GM23338 (cell line): ENCODE data around the gene NADK. TPM values are rescaled to one million over a fixed set of nuclear protein-coding genes. Genes with fewer than 3 reads are reported as not detected.

ENCODE experiments used
- CREB1 ChIP-seq: fragments of 250-450 bp; sonication (Bioruptor Pico); IDR thresholded peaks from 2 replicates; pipeline ENCODE4 v1.5.0; 2020; ENCODE audit warnings: low read depth, mild to moderate bottlenecking, moderate library complexity
- EZH2 ChIP-seq: fragments of 200-600 bp; sonication (generic); IDR thresholded peaks from one replicate; pipeline ENCODE4 v1.8.0; 2017; ENCODE audit warnings: antibody characterized with exemption, mild to moderate bottlenecking, low read depth; ENCODE audit not compliant: unreplicated experiment
- EZH2phosphoT487 ChIP-seq: fragments of 200-600 bp; sonication (generic); IDR thresholded peaks from one replicate; pipeline ENCODE4 v1.8.1; 2018; ENCODE audit warnings: antibody characterized with exemption; ENCODE audit not compliant: unreplicated experiment
- JUNB ChIP-seq: IDR thresholded peaks from one replicate; pipeline ENCODE4 v1.6.1; 2016; ENCODE audit warnings: antibody characterized with exemption; ENCODE audit not compliant: unreplicated experiment
- STAT1 ChIP-seq: IDR thresholded peaks from one replicate; pipeline ENCODE4 v1.6.1; 2016; ENCODE audit warnings: antibody characterized with exemption; ENCODE audit not compliant: unreplicated experiment
- ZNF114 ChIP-seq: fragments of 250-450 bp; sonication (Bioruptor Pico); IDR thresholded peaks from 2 replicates; pipeline ENCODE4 v1.5.0; 2020; ENCODE audit warnings: mild to moderate bottlenecking, moderate library complexity
- ZNF462 ChIP-seq: fragments of 250-450 bp; sonication (Bioruptor Pico); IDR thresholded peaks from 2 replicates; pipeline ENCODE4 v1.5.0; 2020; ENCODE audit warnings: mild to moderate bottlenecking, moderate library complexity
- polyA plus RNA-seq: library from polyadenylated mRNA; unstranded; fragments of >200 nt; fragmentation: Nextera tagmentation; extraction: Ambion mirVana; gene quantifications from 2 replicates; pipeline ENCODE4 v1.2.1, GENCODE V29; 2016
- total RNA-seq: library from RNA; depleted of rRNA; stranded (reverse); fragments of >200 nt; shearing (Covaris generic); gene quantifications from 2 replicates; pipeline ENCODE4 v1.2.3, GENCODE V29; 2014
- TF ChIP-seq, protein P1 (sequence below), 2 experiments: fragments of 200-600 bp in 1 of 2; sonication (generic) in 1 of 2; conservative IDR thresholded peaks; 2 replicates each; pipeline versions ENCODE4 v1.5.1 to v1.6.1; 2016 to 2017; ENCODE audit warnings: antibody characterized with exemption in 2 of 2, low read depth in 2 of 2, mild to moderate bottlenecking in 2 of 2, moderate library complexity in 1 of 2
- TF ChIP-seq, protein P2 (sequence below): IDR thresholded peaks from one replicate; pipeline ENCODE4 v1.6.1; 2018; ENCODE audit warnings: antibody characterized with exemption; ENCODE audit not compliant: unreplicated experiment

NADK gene
- total and polyA plus RNA-seq, 2 experiments from 2014 or later: 45.3 to 73.2 TPM

DNA sequence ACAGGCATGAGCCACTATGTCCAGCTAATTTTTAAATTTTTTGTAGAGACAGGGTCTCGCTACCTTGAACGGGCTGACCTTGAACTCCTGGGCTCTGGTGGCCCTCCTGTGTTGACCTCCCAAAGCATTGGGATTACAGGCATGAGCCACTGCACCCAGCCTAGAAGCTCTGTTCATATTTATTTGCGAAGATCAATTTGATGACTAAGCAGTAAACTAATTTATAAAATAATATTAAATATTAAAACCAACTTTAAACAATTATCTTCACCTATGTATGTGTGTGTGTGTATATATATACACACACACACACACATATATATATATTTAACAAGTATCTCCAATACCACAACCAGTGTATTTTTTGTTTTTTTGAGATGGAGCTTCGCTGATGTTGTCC lies 4.4 kb downstream of the NADK start (continued):
- TF ChIP-seq ZNF462 (CRISPR knock-in tag): no peak
- TF ChIP-seq, protein P1, sequence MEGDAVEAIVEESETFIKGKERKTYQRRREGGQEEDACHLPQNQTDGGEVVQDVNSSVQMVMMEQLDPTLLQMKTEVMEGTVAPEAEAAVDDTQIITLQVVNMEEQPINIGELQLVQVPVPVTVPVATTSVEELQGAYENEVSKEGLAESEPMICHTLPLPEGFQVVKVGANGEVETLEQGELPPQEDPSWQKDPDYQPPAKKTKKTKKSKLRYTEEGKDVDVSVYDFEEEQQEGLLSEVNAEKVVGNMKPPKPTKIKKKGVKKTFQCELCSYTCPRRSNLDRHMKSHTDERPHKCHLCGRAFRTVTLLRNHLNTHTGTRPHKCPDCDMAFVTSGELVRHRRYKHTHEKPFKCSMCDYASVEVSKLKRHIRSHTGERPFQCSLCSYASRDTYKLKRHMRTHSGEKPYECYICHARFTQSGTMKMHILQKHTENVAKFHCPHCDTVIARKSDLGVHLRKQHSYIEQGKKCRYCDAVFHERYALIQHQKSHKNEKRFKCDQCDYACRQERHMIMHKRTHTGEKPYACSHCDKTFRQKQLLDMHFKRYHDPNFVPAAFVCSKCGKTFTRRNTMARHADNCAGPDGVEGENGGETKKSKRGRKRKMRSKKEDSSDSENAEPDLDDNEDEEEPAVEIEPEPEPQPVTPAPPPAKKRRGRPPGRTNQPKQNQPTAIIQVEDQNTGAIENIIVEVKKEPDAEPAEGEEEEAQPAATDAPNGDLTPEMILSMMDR (conservative IDR thresholded peaks at IDR 0.05; ENCODE audit: low read depth in 2 of 2): no peak
- TF ChIP-seq ZNF114 (CRISPR knock-in tag): no peak
- TF ChIP-seq CREB1 (CRISPR knock-in tag): no peak
- TF ChIP-seq EZH2: no peak
- no peak for TF ChIP-seq JUNB
- no peak for TF ChIP-seq EZH2phosphoT487
- TF ChIP-seq STAT1: no peak
- TF ChIP-seq, protein P2, sequence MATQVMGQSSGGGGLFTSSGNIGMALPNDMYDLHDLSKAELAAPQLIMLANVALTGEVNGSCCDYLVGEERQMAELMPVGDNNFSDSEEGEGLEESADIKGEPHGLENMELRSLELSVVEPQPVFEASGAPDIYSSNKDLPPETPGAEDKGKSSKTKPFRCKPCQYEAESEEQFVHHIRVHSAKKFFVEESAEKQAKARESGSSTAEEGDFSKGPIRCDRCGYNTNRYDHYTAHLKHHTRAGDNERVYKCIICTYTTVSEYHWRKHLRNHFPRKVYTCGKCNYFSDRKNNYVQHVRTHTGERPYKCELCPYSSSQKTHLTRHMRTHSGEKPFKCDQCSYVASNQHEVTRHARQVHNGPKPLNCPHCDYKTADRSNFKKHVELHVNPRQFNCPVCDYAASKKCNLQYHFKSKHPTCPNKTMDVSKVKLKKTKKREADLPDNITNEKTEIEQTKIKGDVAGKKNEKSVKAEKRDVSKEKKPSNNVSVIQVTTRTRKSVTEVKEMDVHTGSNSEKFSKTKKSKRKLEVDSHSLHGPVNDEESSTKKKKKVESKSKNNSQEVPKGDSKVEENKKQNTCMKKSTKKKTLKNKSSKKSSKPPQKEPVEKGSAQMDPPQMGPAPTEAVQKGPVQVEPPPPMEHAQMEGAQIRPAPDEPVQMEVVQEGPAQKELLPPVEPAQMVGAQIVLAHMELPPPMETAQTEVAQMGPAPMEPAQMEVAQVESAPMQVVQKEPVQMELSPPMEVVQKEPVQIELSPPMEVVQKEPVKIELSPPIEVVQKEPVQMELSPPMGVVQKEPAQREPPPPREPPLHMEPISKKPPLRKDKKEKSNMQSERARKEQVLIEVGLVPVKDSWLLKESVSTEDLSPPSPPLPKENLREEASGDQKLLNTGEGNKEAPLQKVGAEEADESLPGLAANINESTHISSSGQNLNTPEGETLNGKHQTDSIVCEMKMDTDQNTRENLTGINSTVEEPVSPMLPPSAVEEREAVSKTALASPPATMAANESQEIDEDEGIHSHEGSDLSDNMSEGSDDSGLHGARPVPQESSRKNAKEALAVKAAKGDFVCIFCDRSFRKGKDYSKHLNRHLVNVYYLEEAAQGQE: no peak
